Sigmoid colon (tissue), 3 donors: ENCODE measurements around the gene AKAP9.
"Not testable (repeated sequence)": the region's sequence is repeated elsewhere in the genome, so short reads cannot be mapped to it uniquely, and the experiment has no call there.

Experiments
- POLR2A ChIP-seq, 2 donors: fragments of 450-650 bp; IDR thresholded peaks; one replicate each; pipeline ENCODE4 v1.6.1; 2016; ENCODE audit warnings: antibody characterized with exemption in 2 of 2, mild to moderate bottlenecking in 2 of 2, moderate library complexity in 2 of 2
- TF ChIP-seq, protein P1 (sequence below), 4 experiments: fragments of 450-650 bp in 3 of 4; fragments of 200-600 bp in 1 of 4; IDR thresholded peaks; one replicate each; pipeline ENCODE4 v1.5.1; 2016 to 2019; ENCODE audit warnings: antibody characterized with exemption in 4 of 4, mild to moderate bottlenecking in 3 of 4, moderate library complexity in 2 of 4

- TF ChIP-seq POLR2A (IDR thresholded peaks at IDR 0.05) = not testable (repeated sequence)
- TF ChIP-seq, protein P1, sequence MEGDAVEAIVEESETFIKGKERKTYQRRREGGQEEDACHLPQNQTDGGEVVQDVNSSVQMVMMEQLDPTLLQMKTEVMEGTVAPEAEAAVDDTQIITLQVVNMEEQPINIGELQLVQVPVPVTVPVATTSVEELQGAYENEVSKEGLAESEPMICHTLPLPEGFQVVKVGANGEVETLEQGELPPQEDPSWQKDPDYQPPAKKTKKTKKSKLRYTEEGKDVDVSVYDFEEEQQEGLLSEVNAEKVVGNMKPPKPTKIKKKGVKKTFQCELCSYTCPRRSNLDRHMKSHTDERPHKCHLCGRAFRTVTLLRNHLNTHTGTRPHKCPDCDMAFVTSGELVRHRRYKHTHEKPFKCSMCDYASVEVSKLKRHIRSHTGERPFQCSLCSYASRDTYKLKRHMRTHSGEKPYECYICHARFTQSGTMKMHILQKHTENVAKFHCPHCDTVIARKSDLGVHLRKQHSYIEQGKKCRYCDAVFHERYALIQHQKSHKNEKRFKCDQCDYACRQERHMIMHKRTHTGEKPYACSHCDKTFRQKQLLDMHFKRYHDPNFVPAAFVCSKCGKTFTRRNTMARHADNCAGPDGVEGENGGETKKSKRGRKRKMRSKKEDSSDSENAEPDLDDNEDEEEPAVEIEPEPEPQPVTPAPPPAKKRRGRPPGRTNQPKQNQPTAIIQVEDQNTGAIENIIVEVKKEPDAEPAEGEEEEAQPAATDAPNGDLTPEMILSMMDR (IDR thresholded peaks at IDR 0.05) = not testable (repeated sequence)
These were observed 41.7 kb downstream of the AKAP9 start for GRCh38 chr7:91982352-91982751.
